Endometrial microvascular endothelial cells (primary cell): Measurements from ENCODE around the gene SLC6A4. TPM values are rescaled to one million over a fixed set of nuclear protein-coding genes. Genes with fewer than 3 reads are reported as not detected.

Experiments used
- in situ Hi-C: cut with HindIII; loops from 2 replicates; pipeline ENCODE4 v1.10.0; 2017; ENCODE audit warnings: low sequenced_read_pairs, low pct_unique_long_range_greater_than_20kb; ENCODE audit errors: inconsistent ontology term
- total RNA-seq: library from RNA; depleted of rRNA; stranded (reverse); fragments of >200 nt; gene quantifications from one replicate; pipeline ENCODE4 v1.2.3, GENCODE V29; 2015; ENCODE audit errors: inconsistent ontology term

SLC6A4 gene
- total RNA-seq, 1 donor from 2014 or later: not detected

DNA sequence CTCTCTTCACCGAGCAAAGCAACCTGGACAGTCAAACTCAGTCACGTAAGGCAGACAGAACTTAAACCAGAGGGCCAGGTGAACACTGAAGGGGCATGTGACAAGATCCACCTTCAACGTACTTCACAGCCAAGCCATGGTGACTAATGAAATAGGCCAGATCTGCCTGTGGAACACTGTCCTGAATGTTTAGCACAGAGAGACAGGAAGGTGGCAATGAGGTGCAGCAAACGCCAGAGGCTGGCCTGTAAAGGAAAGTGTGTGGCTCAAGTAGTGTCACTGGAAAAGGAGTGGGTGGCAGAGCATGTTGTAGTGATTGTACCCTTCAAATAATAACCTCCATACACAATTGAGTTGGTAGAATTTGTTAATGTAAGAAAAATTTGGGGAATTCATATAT lies 38.1 kb downstream of the SLC6A4 start:
- in situ Hi-C loops: no loop called here

DNA sequence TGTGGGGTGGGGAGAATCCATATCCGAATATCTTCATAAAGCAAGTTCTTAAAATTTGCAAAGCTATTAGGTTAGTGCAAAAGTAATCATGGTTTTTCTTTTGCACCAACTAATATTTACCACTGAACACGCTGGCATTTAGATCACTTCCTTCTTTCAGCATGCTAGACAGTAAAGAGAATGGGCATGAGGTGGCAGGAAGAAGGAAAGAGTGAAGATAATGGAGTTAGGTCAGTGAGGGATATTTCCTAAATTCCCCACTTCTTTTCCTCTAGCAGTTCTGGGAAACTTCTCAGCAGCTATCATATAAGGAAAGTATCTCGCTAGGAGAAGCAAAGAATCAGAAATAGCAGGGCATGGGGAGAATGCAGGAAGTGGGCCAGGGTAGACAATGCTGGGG lies 39.0 kb downstream of the SLC6A4 start:
- in situ Hi-C loops: no loop called here

DNA sequence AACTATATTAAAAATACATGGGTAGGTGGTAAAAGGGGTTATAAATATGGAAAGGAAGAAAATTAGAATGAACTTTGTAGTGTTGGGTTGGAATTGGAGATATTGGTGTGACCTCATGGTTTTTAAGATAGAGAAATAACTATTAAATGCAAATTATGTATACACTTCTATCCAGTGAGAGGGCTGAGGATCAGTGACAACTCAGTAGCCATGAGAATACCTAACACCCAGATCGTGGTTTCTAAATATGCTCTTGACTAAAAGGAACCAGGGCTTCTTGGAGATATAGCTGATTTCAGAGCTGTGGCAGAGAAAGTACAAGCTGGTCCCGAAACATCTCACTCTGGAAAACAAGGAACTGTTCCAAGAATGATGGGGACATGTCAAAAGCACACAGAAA lies 44.4 kb downstream of the SLC6A4 start:
- in situ Hi-C loops: no loop called here

DNA sequence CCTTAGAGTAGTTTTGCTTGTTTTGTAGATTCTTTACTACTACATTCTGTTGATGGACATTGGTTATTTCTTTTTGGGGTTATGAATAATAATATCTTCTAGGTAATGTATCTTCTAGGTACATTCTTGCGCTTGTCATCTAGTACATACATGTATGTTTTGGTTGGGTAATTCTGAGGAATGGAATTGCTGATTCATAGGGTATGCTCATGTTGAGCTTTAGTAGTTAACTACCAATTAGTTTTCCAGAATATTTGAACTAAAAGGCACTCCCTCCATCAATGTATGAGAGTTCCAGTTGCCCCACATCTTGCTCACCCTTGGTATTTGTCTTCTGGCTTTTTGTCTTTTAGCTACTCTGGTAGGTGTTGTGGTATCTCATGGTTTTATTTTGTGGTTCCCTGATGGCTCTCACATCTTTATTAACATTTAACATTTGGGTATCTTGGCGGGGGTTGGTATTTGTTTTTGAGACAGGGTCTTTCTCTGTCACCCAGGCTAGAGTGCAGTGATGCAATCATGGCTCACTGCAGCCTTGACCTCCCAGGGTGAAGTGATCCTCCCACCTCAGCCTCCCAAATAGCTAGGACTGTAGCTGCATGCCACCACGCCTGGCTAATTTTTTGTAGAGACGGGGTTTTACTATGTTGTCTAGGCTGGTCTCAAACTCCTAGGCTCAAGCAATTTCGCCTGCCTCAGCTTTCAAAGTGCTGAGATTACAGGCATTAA lies 47.1 kb downstream of the SLC6A4 start:
- in situ Hi-C loops: no loop called here

DNA sequence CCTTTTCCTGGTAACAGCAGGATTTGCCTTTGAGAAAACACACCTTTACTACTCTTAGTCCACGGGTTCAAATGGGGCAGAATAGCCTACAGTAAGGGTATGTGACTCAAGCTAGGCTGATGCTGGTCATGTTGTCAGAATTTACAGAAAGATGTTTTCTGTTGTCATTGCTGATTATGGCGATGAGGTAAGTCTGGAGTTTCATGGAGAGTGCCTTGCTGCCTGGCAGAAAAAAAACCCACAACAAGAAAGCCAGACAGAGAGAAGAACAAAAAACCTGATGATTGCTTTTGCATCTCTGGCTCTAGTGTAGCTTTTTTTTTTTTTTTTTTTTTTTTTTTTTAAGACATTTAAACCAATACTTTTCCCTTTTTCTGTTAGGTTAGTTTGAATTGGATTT lies 47.9 kb downstream of the SLC6A4 start:
- in situ Hi-C loops: no loop called here

DNA sequence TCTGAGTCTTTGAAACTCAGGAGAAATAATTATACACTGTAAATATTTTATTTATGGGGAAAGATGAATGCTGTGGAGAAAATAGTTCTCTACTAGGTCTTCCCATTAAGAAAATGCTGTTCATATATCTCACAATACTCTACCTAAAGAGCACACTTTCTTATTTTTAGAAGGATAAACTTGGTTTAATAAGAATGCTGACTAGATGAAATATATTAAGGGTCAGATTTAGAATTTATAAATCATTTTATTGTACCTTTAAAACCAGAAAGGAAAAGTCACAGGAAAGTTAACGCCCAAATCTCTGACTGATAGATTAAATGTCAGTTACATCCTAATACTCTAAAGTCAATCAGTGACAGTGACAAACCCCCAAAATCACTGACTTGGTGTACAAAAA lies 48.7 kb downstream of the SLC6A4 start:
- in situ Hi-C loops: no loop called here

DNA sequence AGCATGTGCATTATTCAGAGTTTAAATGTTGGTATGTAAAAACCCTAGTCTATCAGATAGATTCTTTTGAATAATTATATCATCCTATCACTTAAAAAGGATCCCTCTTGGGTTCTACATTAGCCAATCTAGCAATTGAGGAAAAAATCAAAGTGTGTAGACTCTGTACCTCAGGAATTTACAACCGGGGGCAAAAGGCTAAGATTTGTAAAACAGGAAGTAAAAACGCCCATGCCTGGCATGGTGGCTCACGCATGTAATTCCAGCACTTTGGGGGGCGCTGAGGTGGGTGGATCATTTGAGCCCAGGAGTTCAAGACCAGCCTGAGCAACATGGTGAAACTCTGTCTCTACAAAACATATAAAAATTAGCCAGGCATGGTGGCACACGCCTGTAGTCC lies 58.6 kb downstream of the SLC6A4 start:
- in situ Hi-C loops: no loop called here

DNA sequence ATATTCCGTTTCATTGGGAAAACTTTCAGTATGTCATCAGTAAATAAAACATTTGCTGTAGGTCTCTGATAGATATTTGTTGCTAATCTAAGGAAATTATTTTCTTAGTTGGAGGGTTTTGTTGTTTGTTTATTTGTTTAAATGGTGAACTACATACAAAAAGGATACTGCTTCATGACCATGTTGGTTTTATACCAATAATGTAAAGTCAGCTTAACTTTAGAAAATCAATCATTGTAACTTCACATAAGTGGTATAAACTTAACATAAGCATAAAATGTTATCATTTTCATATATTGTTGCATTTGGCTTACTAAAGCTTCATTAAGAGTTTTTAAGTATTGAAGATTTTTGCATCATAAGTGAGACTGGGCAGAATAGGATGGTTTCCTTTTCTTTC lies 60.9 kb downstream of the SLC6A4 start:
- in situ Hi-C loops: no loop called here

DNA sequence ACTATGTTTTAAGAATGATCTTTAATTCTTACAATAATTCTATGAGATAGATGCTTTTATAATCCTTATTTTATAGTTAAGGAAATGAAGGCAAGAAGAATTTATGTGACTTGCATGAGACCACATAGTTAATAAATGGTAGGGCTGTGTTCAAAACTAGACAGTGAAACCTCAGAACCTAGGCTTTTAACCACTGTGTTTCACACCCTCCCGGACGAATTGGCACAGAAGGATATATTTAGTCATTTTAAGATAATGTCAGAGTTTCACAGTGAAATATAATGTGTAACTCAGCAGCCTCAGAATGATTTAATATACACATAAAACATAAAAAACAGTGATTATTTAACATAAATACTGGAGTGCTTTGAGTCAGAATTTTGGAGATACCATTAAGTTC lies 61.8 kb downstream of the SLC6A4 start:
- in situ Hi-C loops: no loop called here

DNA sequence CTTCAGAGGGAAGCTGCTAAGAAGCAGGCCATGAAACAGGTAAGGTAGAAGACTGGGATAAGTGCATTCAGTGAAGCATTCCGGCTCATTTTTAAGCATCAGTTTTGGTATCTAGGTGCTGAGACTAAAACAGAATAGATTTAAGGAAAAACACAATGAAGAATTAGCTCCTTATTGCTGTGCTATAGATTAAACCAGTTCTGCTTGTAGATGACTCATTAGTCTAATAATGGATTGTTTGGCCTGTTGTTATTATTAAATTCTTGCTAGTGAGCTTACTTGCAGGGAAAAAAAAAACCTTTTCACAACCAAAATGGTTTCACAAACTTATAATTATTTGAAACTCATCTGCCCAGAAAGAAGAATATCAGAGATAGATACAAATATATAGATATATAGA lies 62.9 kb downstream of the SLC6A4 start:
- in situ Hi-C loops: no loop called here

DNA sequence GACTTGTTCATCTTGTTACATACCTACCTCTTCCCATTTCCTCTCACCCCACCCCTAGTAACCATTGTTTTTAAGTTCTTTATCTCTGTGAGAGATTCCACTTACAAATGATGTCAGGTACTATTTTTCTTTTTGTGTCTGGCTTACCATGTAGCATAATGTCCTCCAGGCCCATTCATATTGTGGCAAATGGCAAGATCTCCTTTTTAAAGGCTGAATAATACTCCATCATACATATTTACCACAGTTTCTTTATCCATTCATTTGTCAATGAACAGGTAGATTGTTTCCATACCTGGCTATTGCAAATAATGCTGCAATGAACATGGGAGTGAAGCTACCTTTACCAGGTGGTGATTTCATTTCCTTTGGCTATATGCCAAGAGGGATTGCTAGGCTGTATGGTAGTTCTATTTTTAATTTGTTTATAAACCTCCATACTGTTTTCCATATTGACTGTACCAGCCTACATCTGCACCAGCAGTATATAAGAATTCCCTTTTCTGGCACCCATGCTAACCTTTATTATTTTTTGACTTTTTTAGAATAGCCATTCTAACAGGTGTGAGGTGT lies 65.0 kb downstream of the SLC6A4 start:
- in situ Hi-C loops: no loop called here

DNA sequence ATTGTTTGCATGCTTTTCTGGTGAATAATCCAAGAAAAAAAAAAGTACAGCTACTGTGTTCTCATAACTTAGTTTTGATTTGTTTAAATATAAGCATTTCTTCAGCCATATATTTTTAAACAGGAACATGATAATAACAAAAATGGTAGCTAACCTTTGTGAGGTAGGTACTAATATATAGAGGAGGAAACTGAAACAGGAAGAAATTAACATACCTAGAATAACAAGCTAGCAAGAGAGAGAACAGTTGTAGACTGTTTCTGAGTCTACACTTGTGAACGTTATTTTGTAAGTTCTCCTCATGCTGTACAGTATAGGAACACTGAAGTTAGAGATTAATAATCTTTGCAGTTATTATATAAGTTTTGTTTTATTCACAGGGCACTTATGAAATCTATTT lies 69.5 kb downstream of the SLC6A4 start:
- in situ Hi-C loops: no loop called here

DNA sequence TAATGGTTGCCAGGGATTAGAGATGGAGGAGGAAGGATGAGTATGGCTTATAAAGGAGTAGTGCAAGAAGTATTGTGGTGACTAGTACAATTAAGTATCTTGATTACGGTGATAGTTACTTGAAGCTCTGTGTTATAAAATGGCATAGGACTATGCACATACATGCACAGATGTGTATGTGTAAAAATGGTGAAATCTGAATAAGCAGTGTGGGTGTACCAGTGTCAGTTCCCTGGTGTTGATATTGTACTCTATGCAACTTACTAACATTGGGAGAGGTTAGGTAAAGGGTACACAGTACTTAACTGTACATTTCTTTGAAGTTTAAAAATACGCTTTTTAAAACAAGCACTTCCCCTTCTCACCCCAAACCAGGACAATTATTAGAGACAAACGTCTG lies 70.3 kb downstream of the SLC6A4 start:
- in situ Hi-C loops: no loop called here

DNA sequence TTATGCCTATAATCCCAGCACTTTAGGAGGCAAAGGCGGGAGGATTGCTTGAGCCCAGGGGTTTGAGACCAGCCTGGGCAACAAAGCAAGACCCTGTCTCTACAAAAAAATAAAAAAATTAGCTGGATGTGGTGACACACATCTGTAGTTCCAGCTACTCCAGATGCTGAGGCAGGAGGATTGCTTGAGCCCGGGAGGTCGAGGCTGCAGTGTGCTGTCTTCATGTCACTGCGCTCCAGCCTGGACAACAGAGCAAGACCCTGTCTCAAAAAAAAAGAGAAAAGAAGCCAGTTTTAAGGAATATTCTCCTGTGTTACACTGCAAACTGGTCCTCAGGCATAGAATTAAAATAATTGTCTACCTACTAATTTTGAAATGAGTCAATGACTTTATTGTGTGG lies 71.0 kb downstream of the SLC6A4 start:
- in situ Hi-C loops: no loop called here

DNA sequence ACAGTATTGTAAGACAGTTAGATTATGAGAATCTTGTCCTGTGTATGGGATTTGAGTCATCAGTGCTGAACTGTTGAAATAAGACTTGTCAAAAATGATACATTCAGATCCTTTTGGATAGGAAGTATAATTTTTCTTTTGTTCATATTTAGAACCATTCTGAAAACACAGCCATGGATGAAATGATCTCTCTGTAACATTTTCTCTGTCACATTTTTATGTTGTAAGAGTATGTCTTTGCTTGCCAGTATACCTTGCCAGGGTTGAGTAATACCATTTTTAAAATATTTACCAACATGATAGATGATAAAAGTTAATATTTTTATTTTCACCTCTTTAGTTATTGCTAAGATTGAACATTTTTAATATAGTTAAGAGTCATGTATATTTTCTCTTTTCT lies 73.9 kb downstream of the SLC6A4 start:
- in situ Hi-C loops: no loop called here

DNA sequence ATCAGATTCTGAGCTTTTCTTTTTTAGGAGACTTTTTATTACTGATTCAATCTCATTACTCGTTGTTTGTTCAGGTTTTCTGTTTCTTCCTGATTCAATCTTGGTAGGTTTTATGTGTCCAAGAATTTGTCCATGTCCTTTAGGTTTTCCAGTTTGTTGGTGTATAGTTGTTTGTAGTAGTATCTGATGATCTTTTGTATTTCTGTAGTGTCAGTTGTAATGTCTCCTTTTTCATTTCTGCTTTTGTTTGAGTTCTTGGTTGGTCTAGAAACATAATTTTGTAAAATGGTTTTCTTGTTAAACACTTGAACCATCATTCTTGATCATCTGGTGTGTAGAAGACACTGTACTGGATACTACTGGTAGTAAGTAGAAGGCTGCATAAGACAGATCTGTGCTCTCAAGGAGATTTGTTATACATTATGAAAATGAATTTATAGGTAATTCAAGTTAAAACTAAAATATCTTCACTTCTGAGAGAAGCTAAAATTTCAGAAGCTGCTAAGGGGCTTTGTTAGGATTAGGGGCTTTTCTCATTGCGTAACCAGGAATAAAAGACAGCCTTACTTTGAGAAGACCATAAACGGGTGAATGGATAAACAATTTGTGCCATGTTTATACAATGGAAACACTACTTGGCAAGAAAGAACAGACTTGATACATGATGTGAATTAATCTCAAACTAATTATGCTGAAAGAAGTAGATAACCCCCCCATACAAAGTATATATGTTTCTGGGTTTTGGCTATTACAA lies 74.9 kb downstream of the SLC6A4 start:
- in situ Hi-C loops: no loop called here

DNA sequence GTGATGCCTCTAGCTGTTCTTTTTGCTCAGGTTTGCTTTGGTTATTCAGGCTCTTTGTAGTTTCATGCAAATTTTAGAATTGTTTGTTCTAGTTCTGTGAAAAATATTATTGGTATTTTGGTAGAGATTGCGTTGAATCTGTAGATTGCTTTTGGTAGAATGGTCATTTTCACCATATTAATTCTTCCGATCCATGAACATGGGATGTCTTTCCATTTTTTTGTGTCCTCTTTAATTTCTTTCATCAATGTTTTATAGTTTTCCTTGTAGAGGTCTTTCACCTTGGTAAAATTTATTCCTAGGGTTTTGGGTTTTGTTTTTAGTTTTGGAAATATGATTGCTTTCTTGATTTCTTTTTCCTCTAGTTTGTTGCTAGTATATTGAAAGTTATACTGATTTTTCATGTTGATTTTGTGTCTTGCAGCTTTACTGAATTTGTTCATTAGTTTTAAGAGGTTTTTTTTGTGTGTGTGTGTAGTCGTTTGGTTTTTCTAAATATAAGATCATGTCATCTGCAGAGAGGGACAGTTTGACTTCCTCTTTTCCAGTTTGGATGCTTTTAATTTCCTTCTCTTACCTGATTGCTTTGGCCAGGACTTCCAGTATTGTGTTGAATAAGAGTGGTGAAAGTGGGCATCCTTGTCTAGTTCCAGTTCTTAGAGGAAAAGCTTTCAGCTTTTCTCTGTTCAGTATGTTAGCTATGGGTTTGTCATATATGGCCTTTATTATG lies 76.4 kb downstream of the SLC6A4 start:
- in situ Hi-C loops: no loop called here

DNA sequence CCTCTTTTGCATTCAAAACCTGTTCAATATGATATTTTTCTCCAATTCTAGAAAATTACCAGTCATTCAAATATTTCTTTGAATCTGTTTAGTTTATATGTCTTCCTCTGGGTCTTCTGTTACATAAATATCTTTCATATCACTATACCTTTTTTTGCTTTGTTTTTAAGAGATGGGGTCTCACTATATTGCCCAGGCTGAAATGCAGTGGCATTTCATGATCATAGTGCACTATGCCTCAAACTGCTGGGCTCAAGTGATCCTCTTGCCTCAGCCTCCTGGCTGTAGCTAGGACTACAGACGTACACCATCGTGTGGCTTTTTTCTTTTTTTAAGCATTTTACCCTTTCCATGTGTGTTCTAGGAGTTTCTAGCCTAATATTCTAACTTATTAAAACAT lies 80.1 kb downstream of the SLC6A4 start:
- in situ Hi-C loops: no loop called here

DNA sequence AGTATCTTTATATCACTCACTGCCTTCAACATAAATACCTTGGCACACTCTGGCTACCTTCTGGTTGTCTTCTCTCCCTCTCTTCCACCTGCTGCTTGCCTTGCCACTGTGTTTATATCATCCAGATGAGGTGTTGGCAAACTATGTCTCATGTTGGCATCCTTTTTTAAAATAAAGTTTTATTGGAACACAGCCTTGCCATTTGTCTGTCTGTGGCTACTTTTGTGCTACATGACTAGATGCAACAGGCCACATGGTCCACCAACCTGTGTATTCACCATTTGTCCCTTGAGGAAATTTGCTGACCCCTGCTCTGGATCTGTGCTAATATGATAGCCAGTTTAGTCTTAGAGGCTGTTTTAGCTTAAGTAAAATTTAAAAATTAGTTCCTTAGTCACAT lies 82.0 kb downstream of the SLC6A4 start:
- in situ Hi-C loops: no loop called here

DNA sequence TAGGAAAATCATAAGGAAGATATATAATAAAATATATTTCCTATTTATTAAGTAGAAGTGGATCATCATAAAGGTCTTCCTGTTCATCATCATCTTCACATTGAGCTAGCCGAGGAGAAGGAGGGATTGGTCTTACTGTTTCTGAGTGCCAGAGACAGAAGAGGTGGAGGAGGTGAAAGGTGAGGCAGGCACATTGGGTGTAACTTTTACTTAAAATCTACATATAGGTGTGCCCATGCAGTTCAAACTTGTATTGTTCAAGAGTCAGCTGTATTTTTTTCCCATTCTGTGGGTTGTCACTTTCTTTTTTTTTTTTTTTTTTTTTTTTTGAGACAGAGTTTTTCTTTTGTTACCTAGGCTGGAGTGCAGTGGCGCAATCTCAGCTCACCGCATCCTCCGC lies 84.0 kb downstream of the SLC6A4 start:
- in situ Hi-C loops: no loop called here
